ENCODE results near the gene ZFR2.
"Not testable (repeated sequence)": the region's sequence is repeated elsewhere in the genome, so short reads cannot be mapped to it uniquely, and the experiment has no call there.

Gene ZFR2

DNA sequence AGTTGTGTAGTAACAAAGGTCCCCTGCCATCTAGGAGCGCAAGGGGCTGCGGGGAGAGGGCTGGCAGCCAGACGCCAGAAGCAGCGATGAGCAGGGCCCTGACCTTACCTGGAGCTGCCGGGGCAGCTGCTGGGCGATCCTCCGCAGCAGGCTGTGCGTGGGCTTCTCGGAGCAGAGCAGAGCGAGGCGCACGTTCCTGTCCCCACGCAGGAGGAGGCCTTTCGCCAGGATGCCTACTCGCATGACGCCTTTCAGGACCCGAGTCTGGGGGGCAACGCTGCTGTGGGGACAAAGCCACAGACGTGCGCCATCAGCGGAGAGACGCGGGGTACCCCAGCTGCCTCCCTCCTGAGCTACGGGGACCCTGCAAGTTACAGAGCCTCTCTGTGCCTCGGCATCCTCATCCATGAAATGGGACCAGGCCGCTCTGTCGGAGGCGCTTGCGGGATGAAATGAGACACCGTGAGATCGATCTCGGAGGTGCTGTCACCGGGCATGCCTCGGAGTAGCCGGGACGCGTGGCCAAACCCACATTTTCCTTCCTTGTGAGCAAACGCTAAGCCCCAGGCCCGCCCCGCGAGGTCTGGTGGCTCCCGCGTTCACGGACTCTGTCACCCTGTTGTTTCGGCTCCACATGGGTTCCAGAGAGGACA lies 52.1 kb downstream of the ZFR2 start:
- DNase-seq (ENCODE audit: low read depth in 2 of 2), result no peak

DNA sequence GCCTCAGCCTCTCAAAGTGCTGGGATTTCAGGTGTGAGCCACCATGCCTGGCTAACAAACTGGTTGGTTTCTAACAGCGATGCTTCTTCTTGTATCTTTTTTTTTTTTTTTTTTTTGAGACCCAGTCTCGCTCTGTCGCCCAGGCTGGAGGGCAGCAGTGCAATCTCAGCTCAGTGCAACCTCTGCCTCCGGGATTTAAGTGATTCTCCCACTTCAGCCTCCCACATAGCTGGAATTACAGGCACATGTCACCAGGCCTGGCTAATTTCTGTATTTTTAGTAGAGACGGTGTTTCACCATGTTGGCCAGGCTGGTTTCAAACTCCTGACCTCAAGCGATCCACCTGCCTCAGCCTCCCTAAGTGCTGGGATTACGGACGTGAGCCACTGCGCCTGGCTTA lies 52.7 kb downstream of the ZFR2 start:
- DNase-seq (ENCODE audit: low read depth in 2 of 2), result not testable (repeated sequence)

DNA sequence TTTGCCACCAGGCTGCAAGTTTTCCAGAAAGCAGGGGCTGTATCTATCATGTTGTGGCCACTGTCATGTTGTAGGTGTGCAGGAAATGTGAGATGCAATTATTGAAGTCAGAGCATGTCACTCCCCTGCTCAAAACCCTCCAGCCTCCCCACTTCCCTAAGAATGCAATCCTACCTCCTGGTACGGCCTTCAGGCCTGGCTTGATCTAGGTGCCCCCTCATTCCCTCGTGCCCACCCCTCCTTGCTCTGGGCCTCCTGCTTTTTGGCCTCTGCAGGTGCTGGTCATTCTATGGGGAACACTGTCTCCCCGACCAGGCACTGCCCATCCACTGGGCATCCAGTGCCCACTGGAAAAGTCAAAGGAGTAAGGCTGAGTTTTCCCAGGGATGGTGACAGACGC lies 54.2 kb downstream of the ZFR2 start:
- no peak for DNase-seq (ENCODE audit: low read depth in 2 of 2)

DNA sequence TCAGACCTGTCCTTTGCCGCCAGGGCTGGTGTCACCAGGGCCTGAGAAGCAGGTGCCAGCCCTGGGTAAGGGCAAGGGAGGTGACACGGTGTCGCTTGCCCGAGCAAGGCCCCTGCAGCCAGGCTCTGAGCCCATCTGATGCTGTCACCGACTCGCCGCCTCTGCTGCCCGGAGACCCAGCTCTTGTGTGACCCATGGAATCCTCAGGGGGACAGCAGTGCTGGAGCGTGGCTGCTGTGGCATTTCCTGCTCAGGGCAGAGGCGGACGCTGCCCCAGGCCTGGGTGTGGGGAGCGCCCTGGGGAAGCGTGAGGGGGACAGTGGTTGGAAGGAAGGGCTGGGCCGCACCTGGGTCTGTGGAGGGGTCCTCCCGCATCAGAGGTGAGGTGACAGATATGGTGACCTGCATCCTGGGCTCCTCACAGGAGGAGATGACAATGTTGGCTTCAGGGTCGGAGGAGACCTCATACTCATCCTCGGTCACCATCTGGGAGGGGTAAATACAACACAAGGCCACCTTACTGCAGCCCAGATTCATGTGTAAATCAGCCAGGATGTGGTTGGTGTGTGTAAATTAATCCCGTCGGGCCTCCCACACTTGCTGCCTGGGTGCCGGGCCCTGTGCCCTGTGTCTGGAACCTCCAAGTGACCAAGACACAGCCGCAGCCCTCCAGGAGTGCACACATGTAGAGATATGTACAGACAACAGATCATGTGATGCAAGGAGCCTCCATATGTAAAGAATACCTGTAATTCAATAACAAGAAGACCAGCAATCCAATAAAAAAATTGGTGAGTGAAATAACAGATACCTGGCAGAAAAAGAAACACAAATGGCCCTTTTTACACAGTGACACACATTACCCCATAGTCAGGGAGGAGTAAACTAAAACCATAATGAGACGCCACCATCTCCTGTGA lies 55.1 kb downstream of the ZFR2 start:
- DNase-seq (ENCODE audit: low read depth in 2 of 2), result no peak

DNA sequence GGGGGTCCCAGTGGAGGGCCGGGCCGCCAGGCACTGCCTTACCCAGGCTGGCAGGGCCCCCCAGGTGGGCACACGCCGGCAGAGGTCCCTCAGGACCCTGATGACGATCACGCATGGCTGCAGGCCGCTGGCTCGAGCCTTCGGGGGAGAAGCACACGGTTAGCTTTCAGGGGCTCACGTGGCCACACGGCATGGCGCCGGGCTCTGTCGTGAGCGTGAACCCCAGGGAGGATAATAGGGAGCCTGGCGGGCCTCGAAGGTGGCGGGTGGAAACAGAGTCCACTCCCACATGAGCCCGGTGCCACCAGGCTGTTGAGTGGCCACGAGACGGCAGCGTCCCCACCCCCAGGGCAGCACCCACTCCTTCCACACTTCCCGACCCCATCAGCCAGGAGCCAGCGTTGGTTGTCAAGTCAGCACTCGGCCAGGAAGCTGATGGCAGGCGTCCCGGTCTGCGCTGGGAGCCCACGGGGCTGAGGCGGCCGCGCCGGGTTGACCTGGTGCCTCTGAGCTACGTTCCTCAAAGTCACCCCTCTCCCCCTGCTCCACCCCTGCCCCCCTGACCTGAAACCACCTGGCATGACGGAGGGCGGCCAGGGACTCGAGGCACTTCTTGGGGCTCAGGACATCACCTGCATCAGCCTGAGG lies 58.0 kb downstream of the ZFR2 start:
- DNase-seq (ENCODE audit: low read depth in 2 of 2), result no peak

DNA sequence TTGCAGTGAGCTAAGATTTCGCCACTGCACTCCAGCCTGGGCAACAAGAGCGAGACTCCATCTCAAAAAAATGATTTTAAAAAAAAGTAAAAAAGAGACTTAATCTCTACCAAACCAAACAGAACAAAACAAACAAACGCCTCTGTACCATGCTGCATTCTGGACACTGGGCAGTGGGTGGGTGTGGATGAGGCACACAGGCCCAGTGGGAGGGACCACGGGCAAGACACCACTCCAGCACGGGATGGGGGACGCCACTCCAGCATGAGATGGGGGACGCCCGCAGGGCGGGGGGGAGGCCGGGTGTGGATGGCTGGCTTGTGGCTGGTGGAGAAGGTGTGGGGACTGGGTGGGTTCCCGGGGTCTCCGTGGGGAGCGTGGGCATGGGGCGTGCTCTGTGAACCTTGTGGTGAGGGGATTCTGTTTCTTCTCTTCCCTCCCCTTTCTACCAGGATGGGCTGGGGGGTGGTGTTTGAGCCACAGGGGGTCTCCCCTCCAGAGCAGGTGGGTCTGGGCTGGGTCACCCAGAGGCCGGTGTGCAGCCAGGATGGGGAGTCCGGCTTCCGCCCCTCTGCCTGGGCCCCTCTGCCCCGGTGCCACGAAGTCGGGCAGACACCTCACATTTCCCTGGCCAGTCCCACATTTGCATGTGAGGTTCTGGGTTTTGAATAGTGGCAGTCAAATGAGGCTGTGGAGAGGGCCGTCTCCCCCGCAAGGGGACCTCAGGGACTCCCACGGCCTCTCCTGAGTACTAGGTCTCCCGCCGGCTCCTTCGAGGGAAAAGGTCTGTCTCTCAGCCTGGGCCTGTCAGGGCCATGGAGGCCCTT lies 58.7 kb downstream of the ZFR2 start:
- no peak for DNase-seq (ENCODE audit: low read depth in 2 of 2)

DNA sequence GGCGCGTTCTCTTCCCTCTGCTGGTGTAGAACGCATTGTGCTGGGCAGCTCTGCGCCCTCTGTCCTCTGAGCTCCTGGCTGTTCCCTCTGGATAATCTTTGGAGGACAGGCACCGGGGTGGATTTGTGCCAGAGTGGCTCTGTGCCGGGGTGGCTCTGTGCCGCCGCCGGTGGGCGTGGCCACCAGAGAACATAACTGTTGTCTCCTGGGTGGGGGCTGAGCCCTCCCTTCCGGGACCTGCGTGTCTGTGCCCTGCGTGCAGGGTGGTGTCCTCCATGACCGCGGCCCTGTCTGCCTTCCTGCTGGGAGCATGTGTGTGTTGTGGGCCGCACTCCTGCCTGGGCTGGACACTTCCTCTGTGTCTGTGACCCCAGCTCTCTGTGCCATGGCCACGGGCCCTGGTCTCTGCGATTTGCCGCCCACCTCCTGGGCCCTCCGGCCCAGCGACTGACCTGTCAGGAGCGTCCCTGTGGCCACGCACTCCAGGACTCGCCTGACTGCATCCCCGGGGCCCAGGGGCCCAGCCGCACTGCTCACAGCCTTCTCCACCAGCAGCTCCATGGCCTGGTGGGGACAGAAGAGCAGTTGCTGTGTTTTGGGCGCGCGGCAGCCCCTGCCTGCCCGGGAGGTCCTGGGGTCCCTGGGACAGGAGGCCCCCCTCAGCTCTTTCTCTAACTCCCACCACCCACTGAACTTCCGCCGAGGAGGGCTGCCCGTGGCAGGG lies 60.3 kb downstream of the ZFR2 start:
- DNase-seq (ENCODE audit: low read depth in 2 of 2), result no peak

DNA sequence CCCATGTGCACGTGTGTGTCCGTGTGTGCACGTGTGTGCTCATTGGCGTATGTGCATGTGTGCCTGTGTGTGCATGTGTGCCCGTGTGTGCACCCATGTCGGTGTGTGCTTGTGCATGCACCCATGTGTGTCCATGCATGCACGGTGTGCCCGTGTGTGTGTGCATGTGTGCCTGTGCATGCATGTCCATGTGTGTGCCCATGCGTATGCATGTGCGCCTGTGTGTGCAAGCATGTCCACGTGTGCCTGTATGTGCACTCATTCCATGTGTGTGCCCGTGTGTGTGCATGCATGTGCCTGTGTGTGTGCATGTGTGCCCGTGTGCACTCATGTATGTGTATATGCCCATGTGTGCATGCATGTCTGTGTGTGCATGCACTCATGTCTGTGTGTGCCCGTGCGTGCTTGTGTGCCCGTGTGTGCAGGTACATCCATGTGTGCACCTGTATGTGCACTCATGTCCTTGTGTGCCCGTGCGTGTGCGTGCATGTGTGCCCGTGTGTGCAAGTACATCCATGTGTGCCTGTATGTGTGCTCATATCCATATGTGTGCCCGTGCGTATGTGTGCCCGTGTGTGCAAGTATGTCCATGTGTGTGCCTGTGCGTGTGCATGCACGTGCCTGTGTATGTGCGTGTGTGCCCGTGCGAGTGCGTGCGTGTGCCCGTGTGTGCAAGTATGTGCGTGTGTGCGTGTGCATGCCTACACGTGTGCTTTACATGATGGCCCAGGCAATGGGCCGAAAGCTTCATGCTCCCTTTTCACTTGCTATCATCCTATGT lies 61.1 kb downstream of the ZFR2 start:
- DNase-seq (ENCODE audit: low read depth in 2 of 2), result no peak

DNA sequence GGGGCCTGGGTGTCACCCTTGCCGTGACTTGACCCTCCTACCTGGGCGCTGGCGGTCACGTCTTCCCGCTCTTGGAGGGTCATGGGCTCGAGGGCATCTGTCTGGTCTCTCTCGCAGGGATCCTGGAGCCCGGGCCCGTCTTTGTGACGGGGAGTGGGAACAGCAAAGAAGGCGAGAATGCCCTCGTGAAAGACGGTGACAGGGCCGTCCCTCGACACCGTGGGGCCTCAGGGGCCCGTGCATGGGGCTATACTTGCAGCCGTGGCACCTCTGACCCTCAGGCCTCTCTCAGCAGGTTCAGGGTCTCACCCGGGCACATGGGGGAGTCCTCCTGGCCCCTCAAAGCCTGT lies 61.7 kb downstream of the ZFR2 start:
- DNase-seq (ENCODE audit: low read depth in 2 of 2), result no peak

DNA sequence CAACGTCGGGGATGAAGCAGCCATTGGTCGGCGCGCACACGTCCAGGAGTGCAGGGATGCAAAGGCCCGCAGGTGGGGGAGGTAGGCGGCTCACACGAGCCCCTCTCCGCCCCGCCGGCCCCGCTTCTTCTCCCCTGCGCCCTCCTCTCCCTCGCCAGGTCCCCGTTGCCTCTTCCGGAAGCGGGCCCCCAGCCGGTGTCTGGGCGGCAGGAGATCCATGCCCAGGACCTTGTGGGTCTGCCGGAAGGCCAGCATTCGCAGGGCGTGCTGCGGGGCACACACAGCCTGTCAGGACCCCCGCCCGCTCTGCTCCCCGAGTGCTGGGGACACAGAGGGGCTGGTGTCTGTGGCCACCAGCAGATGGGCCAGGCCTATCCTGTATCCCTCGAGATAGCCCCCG lies 63.0 kb downstream of the ZFR2 start:
- DNase-seq (ENCODE audit: low read depth in 2 of 2), result no peak

DNA sequence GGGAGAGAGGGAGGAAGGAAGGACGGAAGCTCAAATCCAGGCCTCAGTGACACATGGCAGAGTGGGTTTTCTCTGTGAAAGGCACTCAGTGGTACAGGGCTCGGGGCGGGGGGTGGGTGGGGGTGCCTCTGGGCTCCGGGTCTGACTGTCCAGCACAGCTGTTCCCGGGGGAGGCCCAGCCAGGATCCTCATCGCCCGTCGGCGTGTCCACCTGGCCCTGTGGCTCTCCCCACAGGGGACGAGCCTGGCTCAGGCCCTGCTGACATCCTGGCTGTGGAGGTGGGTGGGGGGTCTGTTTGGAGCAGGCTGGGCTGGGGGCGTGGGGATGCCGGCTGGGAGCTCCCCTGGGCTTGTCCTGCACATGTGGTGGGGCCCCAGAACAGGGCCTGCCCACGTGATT lies 64.4 kb downstream of the ZFR2 start:
- no peak for DNase-seq (ENCODE audit: low read depth in 2 of 2)

DNA sequence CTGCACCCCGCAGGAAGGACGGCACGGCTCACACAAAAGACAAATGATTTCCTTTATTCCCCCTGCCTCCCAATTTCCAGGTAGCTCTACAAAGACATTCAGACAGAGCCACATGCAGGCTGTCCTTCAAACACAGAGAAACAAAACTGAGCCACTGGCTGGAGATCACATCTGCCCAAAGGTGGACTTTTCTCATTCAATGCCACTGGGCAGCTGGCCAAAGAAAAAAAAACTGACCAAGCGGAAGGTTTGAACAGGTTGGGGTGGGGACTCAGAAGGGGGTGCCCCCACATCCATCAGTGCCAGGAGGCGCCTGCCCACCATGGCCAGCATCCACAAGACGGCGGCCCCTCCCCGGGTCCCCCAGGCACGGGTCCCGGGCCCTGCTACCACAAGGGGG lies 64.9 kb downstream of the ZFR2 start:
- no peak for DNase-seq (ENCODE audit: low read depth in 2 of 2)

DNA sequence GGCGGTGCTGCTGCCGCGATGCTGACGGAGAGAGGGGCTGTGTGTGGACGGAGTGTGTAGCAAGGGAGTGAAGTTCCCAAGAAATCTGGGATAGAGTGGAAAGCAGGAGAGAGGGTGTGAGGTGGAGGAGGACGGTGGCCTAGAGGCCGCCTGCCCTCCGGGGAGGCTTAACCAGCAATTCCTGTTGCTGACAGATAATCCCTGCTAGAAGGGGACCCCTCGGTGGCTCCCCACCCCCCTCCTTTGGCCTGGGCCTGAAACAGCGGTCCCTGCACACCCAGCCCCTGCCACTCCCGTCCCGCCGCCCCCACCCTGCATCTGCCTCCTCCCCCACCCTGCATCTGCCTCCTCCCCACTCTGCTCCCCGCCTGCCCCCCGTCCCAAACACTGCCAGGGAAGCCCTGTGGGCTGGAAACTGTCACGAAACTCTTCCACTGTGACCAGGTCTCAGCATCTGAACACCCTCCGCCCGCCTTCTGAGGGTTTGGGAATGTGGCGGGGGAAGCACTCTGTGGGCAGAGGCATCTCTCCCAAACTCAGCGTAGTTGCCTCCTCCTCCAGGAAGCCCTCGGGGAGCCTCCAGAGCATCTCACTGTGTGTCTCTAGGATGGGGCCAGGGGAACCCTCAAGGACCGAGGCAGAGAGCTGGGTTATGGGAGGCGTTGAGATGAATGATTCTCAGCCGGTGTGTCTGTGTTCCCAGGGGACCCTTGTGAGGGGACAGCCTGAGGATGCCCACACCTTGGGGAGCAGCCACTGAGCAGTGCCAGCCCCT lies 65.5 kb downstream of the ZFR2 start:
- DNase-seq (ENCODE audit: low read depth in 2 of 2), result no peak

DNA sequence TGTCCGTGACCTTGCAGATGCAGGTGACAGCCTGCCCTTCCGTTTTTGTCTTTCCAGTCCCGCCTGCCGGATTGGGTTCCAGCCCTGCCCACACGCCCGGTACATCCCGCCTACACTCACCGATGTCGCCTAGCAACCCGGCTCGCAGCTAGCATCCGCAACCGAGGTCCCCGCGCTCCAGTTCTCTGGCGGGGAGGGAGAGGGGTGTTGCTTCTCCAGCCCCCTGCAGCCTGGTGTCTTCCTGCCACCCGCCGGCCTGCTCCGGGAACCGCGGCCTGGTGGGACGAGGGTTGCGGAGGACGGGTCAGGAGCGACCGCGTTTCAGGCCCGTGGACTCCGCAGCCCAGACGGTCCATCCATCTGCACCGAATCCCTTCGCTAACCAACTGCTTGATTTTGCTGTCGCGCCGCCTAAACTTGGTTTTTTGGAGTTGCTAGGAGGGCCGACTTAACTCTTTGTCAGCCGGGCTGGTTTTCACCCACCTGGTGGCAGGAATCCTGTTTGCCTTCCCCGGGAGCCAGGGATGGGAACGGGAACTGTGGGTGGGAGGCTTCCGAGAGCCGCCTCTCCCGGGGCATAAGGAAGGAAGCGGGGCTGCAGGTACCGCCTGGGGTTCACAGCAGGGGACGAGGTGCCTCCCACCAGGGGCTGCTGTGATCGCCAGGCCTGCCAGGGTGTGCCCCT lies 67.3 kb downstream of the ZFR2 start:
- DNase-seq (ENCODE audit: low read depth in 2 of 2), result peak in 1 of 2 experiments; percentile 51

DNA sequence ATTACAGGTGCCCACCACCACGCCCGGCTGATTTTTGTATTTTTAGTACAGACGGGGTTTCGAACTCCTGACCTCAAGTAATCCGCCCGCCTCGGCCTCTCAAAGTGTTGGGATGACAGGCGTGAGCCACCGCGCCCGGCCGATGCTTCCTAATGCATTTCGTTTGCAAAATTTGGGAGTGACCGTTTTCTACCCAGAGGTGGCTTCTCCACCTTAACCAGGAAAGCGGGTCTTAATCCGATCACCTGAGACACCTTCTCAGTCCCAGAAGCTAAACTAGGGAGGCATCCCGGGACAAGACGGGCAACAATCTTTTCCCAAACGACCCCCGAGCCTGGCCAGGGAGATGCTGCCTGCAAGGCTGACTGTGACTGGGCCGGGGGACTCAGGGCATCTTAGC lies 67.8 kb downstream of the ZFR2 start:
- DNase-seq (ENCODE audit: low read depth in 2 of 2), result no peak

DNA sequence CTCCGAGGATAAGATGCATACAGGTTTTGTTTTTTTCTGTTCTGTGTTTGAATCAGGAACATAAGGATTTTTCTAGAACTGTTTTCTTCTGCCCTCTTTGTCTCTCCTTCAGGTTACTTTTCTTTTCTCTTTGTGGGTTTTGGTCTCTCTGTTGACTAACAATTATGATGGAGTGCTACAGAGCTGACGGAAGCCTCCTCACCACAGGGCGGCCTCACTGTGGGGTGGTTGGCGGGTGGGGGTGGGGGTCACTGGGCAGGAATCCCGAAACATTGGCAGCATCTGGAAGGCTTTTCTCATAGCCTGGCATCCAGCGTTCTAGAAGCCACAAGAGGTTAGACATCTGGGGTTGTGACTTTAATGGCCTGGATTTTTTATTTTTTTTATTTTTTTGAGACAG lies 70.7 kb downstream of the ZFR2 start:
- no peak for DNase-seq (ENCODE audit: low read depth in 2 of 2)

DNA sequence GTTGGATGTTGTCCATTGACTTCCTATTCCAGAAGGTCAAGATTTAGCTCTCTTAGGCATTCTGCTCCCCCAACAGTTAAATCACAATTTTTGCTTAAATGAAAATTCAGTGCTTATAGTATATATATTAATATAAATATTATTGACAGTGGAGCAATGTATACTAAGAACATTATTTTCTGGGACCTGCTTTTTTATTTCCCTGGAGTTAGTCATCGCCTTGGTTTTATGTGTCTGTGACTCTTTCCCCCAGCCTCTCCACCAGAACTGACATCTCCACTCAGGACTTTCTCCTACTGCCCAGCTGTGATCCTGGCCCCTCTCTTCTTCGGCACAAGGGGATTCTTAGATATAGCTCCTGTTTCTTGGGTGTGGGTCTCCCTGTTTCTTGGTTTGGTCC lies 72.5 kb downstream of the ZFR2 start:
- DNase-seq (ENCODE audit: low read depth in 2 of 2), result no peak

DNA sequence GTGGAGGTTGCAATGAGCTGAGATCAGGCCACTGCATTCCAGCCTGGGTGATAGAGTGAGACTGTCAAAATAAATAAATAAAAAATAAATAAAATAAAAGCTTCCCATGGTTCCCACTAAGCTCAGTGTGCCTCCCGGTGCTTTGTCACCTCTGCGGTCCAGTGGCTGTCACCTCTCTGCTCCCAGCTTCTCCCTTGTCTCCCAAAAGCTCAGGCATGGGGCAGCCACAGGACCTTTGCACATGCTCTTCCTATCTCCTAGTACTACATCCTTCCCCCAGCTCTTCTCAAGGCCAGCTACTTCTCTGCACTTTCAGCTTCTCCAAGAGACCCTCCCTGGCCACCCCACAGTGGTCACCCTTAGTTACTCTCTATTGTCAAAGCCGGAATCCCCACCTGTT lies 75.0 kb downstream of the ZFR2 start:
- DNase-seq (ENCODE audit: low read depth in 2 of 2), result no peak

DNA sequence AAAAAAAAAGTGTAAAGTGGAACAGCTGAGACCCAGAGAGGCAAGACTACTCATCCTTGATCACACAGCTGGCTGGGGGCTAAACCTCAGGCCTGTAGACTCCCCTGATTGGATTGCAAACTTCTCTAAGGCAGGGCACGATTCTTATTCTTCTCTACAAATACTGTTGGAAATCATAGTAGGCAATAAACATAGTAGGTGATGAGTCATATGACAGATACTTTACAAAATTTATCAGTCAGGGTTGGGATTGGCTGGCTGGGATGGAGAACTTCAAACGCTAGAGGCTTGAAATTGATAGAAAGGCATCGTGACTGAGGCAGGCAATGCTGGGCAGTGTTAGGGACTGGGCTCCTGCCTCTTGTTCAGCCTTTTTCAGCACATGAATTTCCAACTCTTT lies 76.7 kb downstream of the ZFR2 start:
- no peak for DNase-seq (ENCODE audit: low read depth in 2 of 2)
